ENCODE data around the gene WDR20. TPM values are rescaled to one million over a fixed set of nuclear protein-coding genes. Genes with fewer than 3 reads are reported as not detected.

The WDR20 gene
- total RNA-seq, 4 donors from 2014 or later: 21.3 to 31.3 (median 24.6) TPM

DNA sequence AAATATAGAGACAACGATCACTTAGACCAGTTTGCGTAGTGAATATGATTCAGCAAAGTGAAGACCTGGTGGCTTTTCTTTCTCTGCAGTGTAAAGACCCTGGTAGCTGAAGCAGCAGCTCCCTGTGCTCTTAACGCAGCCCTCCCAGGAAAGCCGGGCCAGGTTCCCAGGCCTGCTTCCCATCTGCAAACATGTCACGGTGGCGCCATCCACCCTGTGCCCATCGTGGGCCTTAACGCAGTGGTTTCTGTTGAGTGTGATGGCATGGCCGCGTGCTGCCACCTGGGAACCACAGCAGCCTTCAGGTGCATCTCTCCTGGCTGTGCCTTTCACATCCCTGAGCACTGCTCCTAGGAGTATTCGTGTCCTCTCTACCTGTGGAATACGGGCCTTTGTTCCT, 71.5 kb downstream of the WDR20 start:
- Histone ChIP-seq H3K9me3 (no peaks in the 10 kb centered on the region), H3K4me1 (peaks cover 0 to 16% (median 5%) of the 10 kb centered on the region in 4 donors), H3K27me3 (no peaks in the 10 kb centered on the region), H3K36me3 (peaks cover 0 to 3% (median 0%) of the 10 kb centered on the region in 4 donors), H3K27ac (no peak overlapping the region), H3K4me3 (no peak overlapping the region)
- DNase-seq: no peak
- intact Hi-C loops (cut with DNase I; ENCODE audit: low total_unique reads) (no loop called here), in situ Hi-C loops (cut with MboI; ENCODE audit: low pct_ligation_motif_present in 1 of 4, low pct_unique_long_range_greater_than_20kb in 1 of 4, low sequenced_read_pairs in 3 of 4) (no loop called here)
- WGBS, 2 donors (ENCODE audit: low coverage in 1 of 2): 93 to 95% methylated on average over 2 to 10 of the region's 12 CpGs
- TF ChIP-seq EP300 (IDR thresholded peaks at IDR 0.05; ENCODE audit: low read depth) (no peak), POLR2A (IDR thresholded peaks at IDR 0.05) (no peak), POLR2AphosphoS5 (IDR thresholded peaks at IDR 0.05) (no peak)
- TF ChIP-seq, protein P1, sequence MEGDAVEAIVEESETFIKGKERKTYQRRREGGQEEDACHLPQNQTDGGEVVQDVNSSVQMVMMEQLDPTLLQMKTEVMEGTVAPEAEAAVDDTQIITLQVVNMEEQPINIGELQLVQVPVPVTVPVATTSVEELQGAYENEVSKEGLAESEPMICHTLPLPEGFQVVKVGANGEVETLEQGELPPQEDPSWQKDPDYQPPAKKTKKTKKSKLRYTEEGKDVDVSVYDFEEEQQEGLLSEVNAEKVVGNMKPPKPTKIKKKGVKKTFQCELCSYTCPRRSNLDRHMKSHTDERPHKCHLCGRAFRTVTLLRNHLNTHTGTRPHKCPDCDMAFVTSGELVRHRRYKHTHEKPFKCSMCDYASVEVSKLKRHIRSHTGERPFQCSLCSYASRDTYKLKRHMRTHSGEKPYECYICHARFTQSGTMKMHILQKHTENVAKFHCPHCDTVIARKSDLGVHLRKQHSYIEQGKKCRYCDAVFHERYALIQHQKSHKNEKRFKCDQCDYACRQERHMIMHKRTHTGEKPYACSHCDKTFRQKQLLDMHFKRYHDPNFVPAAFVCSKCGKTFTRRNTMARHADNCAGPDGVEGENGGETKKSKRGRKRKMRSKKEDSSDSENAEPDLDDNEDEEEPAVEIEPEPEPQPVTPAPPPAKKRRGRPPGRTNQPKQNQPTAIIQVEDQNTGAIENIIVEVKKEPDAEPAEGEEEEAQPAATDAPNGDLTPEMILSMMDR (IDR thresholded peaks at IDR 0.05): no peak

DNA sequence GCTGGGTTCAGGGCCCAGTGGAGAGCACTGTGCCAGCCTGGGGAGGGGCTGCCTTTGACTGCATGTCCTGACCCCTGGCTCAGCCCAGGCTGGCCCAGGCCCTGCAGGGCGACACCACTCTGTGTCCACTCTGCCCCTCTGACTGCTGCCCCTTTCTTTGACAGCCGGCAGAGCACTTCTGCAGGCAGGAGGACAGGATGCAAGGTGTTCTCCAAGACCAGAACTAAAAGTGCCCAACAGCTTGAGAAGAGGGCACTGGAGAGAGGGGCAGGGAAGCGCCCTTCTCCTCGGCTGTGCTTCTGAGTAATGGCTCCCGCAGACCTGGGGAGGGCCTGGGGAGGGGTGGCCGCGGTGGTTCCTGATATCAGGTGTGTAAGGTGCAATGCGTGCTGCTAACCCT, 72.7 kb downstream of the WDR20 start:
- DNase-seq: no peak
- Histone ChIP-seq H3K9me3 (no peaks in the 10 kb centered on the region), H3K36me3 (peaks cover 0 to 3% (median 0%) of the 10 kb centered on the region in 4 donors), H3K27ac (no peak overlapping the region), H3K4me1 (peaks cover 0 to 16% (median 5%) of the 10 kb centered on the region in 4 donors), H3K4me3 (no peak overlapping the region), H3K27me3 (no peaks in the 10 kb centered on the region)
- intact Hi-C loops (cut with DNase I; ENCODE audit: low total_unique reads) (no loop called here), in situ Hi-C loops (cut with MboI; ENCODE audit: low pct_ligation_motif_present in 1 of 4, low pct_unique_long_range_greater_than_20kb in 1 of 4, low sequenced_read_pairs in 3 of 4) (no loop called here)
- 95 to 100% methylated on average over 1 to 8 of the region's 8 CpGs for WGBS, 2 donors (ENCODE audit: low coverage in 1 of 2)
- TF ChIP-seq POLR2AphosphoS5 (IDR thresholded peaks at IDR 0.05): no peak
- TF ChIP-seq EP300 (IDR thresholded peaks at IDR 0.05; ENCODE audit: low read depth): no peak
- TF ChIP-seq, protein P1 (IDR thresholded peaks at IDR 0.05): no peak
- TF ChIP-seq POLR2A (IDR thresholded peaks at IDR 0.05): no peak

DNA sequence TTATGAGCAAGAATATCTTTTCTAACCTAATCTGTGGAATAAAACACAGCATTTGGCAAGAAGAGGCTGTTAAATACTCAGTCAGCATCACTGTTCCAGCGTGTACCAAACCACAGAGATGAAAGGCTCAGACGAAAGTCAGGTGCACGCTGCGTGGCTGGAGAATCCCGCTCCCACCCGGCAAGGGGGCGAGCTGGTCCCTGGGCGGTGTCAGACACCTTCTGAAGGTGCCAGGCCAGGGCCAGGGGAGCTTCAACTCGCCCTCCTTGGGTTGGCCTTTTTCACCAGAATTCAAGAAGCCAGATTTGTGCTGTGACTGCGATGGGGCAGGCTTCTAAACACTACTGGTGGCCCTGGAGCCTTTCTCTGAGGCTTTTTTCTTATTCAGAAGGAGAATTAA, 73.1 kb downstream of the WDR20 start:
- Histone ChIP-seq H3K36me3 (peaks cover 0 to 3% (median 0%) of the 10 kb centered on the region in 4 donors), H3K27ac (no peak overlapping the region), H3K27me3 (no peaks in the 10 kb centered on the region), H3K4me3 (no peak overlapping the region), H3K4me1 (peaks cover 0 to 16% (median 5%) of the 10 kb centered on the region in 4 donors), H3K9me3 (no peaks in the 10 kb centered on the region)
- in situ Hi-C loops (cut with MboI; ENCODE audit: low pct_ligation_motif_present in 1 of 4, low pct_unique_long_range_greater_than_20kb in 1 of 4, low sequenced_read_pairs in 3 of 4): no loop called here
- no peak for DNase-seq
- no peak for TF ChIP-seq POLR2AphosphoS5 (IDR thresholded peaks at IDR 0.05)
- TF ChIP-seq, protein P1 (IDR thresholded peaks at IDR 0.05): no peak
- no peak for TF ChIP-seq EP300 (IDR thresholded peaks at IDR 0.05; ENCODE audit: low read depth)
- TF ChIP-seq POLR2A (IDR thresholded peaks at IDR 0.05): no peak
- intact Hi-C loops (cut with DNase I; ENCODE audit: low total_unique reads): no loop called here
- WGBS, 2 donors (ENCODE audit: low coverage in 1 of 2): 60 to 95% methylated on average over 1 to 10 of the region's 10 CpGs

DNA sequence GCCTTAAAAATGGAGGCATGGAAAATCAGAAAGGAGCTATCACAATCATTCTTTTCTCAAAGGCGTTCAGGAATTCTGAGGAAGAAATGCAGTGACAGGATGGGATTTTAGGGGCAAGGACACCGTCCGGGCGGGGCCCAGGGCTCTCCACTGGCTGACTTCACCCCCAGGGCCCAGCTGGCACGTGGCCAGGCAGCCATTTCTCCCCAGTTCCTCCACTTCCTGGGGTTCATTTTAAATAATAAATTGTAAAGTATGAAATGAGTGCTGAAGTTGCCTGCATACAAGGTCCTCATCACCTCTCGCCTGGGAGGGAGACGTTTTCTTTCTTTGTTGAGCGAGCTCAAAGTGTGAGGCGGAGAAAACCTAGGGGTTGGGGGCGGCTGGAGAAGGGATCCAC, 73.8 kb downstream of the WDR20 start:
- in situ Hi-C loops (cut with MboI; ENCODE audit: low pct_ligation_motif_present in 1 of 4, low pct_unique_long_range_greater_than_20kb in 1 of 4, low sequenced_read_pairs in 3 of 4): no loop called here
- peaks cover 0 to 3% (median 0%) of the 10 kb centered on the region in 4 donors for H3K36me3 ChIP-seq
- 82 to 92% methylated on average over 7 to 10 of the region's 10 CpGs for WGBS, 2 donors (ENCODE audit: low coverage in 1 of 2)
- H3K27me3 ChIP-seq: no peaks in the 10 kb centered on the region
- no peaks in the 10 kb centered on the region for H3K9me3 ChIP-seq
- peaks cover 0 to 16% (median 5%) of the 10 kb centered on the region in 4 donors for H3K4me1 ChIP-seq
- intact Hi-C loops (cut with DNase I; ENCODE audit: low total_unique reads): no loop called here
- DNase-seq: no peak
- no peak overlapping the region for H3K27ac ChIP-seq
- TF ChIP-seq POLR2AphosphoS5 (IDR thresholded peaks at IDR 0.05): no peak
- no peak for TF ChIP-seq POLR2A (IDR thresholded peaks at IDR 0.05)
- TF ChIP-seq, protein P1 (IDR thresholded peaks at IDR 0.05): no peak
- TF ChIP-seq EP300 (IDR thresholded peaks at IDR 0.05; ENCODE audit: low read depth): no peak
- H3K4me3 ChIP-seq: no peak overlapping the region
